NB4 (cell line): ENCODE data around the gene GBP6.
"Not testable (repeated sequence)": the region's sequence is repeated elsewhere in the genome, so short reads cannot be mapped to it uniquely, and the experiment has no call there.

Experiments
- DNase-seq: peaks from one replicate; pipeline ENCODE4 v3.0.0; 2010; ENCODE audit warnings: low read depth
- H3K4me3 ChIP-seq: one replicate; pipeline ENCODE4 v1.5.1; 2011; ENCODE audit warnings: mild to moderate bottlenecking, low read depth, low read length, moderate library complexity
- CTCF ChIP-seq: IDR thresholded peaks from one replicate; pipeline ENCODE4 v1.5.1; 2012; ENCODE audit warnings: low read depth, low read length
- MAX ChIP-seq: IDR thresholded peaks from 2 replicates; pipeline ENCODE4 v1.6.1; 2011; ENCODE audit warnings: low read depth, low read length
- MYC ChIP-seq: IDR thresholded peaks from 2 replicates; pipeline ENCODE4 v1.6.1; 2011; ENCODE audit warnings: low read depth, low read length
- POLR2A ChIP-seq: IDR thresholded peaks from 2 replicates; pipeline ENCODE4 v1.6.1; 2011; ENCODE audit warnings: mild to moderate bottlenecking; ENCODE audit not compliant: insufficient read length; ENCODE audit errors: extremely low read depth

GBP6 gene

GRCh38 chr1:89429062-89429461, 65.2 kb downstream of the GBP6 start:
- no peak for TF ChIP-seq MYC
- TF ChIP-seq POLR2A: no peak
- no peak for TF ChIP-seq MAX
- no peak for TF ChIP-seq CTCF
- DNase-seq: no peak

GRCh38 chr1:89429681-89430080, 65.8 kb downstream of the GBP6 start:
- not testable (repeated sequence) for H3K4me3 ChIP-seq, DNase-seq

More at GRCh38 chr1:89429062-89429461, 65.2 kb downstream of the GBP6 start:
- no peak overlapping the region for H3K4me3 ChIP-seq

GRCh38 chr1:89433421-89433820, 69.6 kb downstream of the GBP6 start:
- no peak for DNase-seq
- no peak overlapping the region for H3K4me3 ChIP-seq
- TF ChIP-seq CTCF (no peak), MYC (no peak), POLR2A (no peak), MAX (no peak)

GRCh38 chr1:89434058-89434780, 70.4 kb downstream of the GBP6 start:
- DNase-seq, H3K4me3 ChIP-seq: not testable (repeated sequence)
